Mesenchymal stem cell (in vitro differentiated cells and primary cell): ENCODE measurements around the gene NHLRC4. TPM values are rescaled to one million over a fixed set of nuclear protein-coding genes. Genes with fewer than 3 reads are reported as not detected.

ENCODE experiments used
- DNase-seq: peaks from one replicate; pipeline ENCODE4 v3.0.0-alpha.2; 2013
- H2AFZ ChIP-seq: one replicate; pipeline ENCODE4 v1.6.1; 2013; ENCODE audit warnings: low read depth, mild to moderate bottlenecking, control low read depth, inconsistent platforms, low read length, moderate library complexity
- H2AK5ac ChIP-seq: 2 replicates; pipeline ENCODE4 v1.6.1; 2013; ENCODE audit warnings: low read length, moderate library complexity, mild to moderate bottlenecking, inconsistent platforms; ENCODE audit not compliant: severe bottlenecking
- H2BK120ac ChIP-seq: one replicate; pipeline ENCODE4 v1.6.1; 2013; ENCODE audit warnings: low read depth, mild to moderate bottlenecking, inconsistent platforms, low read length, moderate library complexity
- H2BK12ac ChIP-seq, 2 experiments: one replicate each; pipeline ENCODE4 v1.6.1; 2013; ENCODE audit warnings: inconsistent platforms in 2 of 2, low read length in 2 of 2, mild to moderate bottlenecking in 2 of 2, moderate library complexity in 2 of 2, control low read depth in 1 of 2
- H2BK15ac ChIP-seq: one replicate; pipeline ENCODE4 v1.6.1; 2013; ENCODE audit warnings: mild to moderate bottlenecking, low read depth, inconsistent platforms; ENCODE audit not compliant: poor library complexity, severe bottlenecking
- H2BK5ac ChIP-seq: 2 replicates; pipeline ENCODE4 v1.6.1; 2013; ENCODE audit warnings: low read depth, mild to moderate bottlenecking, low read length, control low read depth, inconsistent platforms; ENCODE audit not compliant: poor library complexity, severe bottlenecking
- H3K14ac ChIP-seq, 2 experiments: one replicate each; pipeline ENCODE4 v1.6.1; 2013; ENCODE audit warnings: inconsistent platforms in 2 of 2, low read length in 2 of 2, control low read depth in 1 of 2, mild to moderate bottlenecking in 1 of 2, moderate library complexity in 1 of 2
- H3K18ac ChIP-seq, 2 experiments: one replicate each; pipeline ENCODE4 v1.6.1; 2013; ENCODE audit warnings: inconsistent platforms in 2 of 2, low read length in 2 of 2, control low read depth in 1 of 2, low read depth in 1 of 2, mild to moderate bottlenecking in 1 of 2
- H3K23ac ChIP-seq, 2 experiments: one replicate each; pipeline ENCODE4 v1.6.1; 2013; ENCODE audit warnings: inconsistent platforms in 2 of 2, low read length in 2 of 2, mild to moderate bottlenecking in 2 of 2, moderate library complexity in 2 of 2, control low read depth in 1 of 2
- H3K27ac ChIP-seq: 2 replicates; pipeline ENCODE4 v1.5.1; 2013; ENCODE audit warnings: mild to moderate bottlenecking, moderate library complexity, low read length, control low read depth, inconsistent platforms; ENCODE audit not compliant: poor library complexity, severe bottlenecking
- H3K27me3 ChIP-seq, 2 experiments: 2 replicates each; pipeline versions ENCODE4 v1.6.1 to v1.7.0; 2013; ENCODE audit warnings: low read length in 2 of 2, mild to moderate bottlenecking in 2 of 2, moderate library complexity in 2 of 2, control low read depth in 1 of 2, inconsistent platforms in 1 of 2; ENCODE audit not compliant: control insufficient read depth in 1 of 2, insufficient read depth in 1 of 2
- H3K36me3 ChIP-seq, 2 experiments: 2 replicates each; pipeline versions ENCODE4 v1.6.1 to v1.7.0; 2013; ENCODE audit warnings: low read length in 2 of 2, control low read depth in 1 of 2, inconsistent platforms in 1 of 2, low read depth in 1 of 2, mild to moderate bottlenecking in 1 of 2; ENCODE audit not compliant: insufficient read depth in 2 of 2, control insufficient read depth in 1 of 2
- H3K4ac ChIP-seq, 2 experiments: one replicate each; pipeline ENCODE4 v1.6.1; 2013; ENCODE audit warnings: inconsistent platforms in 2 of 2, low read length in 2 of 2, mild to moderate bottlenecking in 2 of 2, moderate library complexity in 2 of 2, control low read depth in 1 of 2, low read depth in 1 of 2
- H3K4me1 ChIP-seq: 2 replicates; pipeline ENCODE4 v1.6.1; 2013; ENCODE audit warnings: low read depth, low read length, control low read depth; ENCODE audit not compliant: control insufficient read depth, insufficient read depth
- H3K4me2 ChIP-seq: 2 replicates; pipeline ENCODE4 v1.6.1; 2013; ENCODE audit warnings: low read length, mild to moderate bottlenecking, inconsistent platforms; ENCODE audit not compliant: poor library complexity, severe bottlenecking
- H3K4me3 ChIP-seq, 2 experiments: 2 replicates each; pipeline versions ENCODE4 v1.5.1 to v1.7.0; 2013; ENCODE audit warnings: low read length in 2 of 2, mild to moderate bottlenecking in 2 of 2, control low read depth in 1 of 2, low read depth in 1 of 2; ENCODE audit not compliant: insufficient read depth in 1 of 2
- H3K79me1 ChIP-seq: replicated peaks from 2 replicates; pipeline ENCODE4 v1.6.1; 2013; ENCODE audit warnings: mild to moderate bottlenecking, control low read depth, low read length, inconsistent platforms; ENCODE audit not compliant: poor library complexity, severe bottlenecking
- H3K9ac ChIP-seq: 2 replicates; pipeline ENCODE4 v1.7.0; 2013; ENCODE audit warnings: mild to moderate bottlenecking, low read length, moderate library complexity
- H3K9me3 ChIP-seq: 2 replicates; pipeline ENCODE4 v1.7.0; 2013; ENCODE audit warnings: mild to moderate bottlenecking, low read length; ENCODE audit not compliant: control insufficient read depth
- H4K8ac ChIP-seq: one replicate; pipeline ENCODE4 v1.6.1; 2013; ENCODE audit warnings: inconsistent platforms, mild to moderate bottlenecking, low read length, moderate library complexity
- H4K91ac ChIP-seq: one replicate; pipeline ENCODE4 v1.6.1; 2013; ENCODE audit warnings: mild to moderate bottlenecking, low read length, inconsistent platforms
- WGBS: methylation state at CpG from one replicate; pipeline ENCODE4 v1.1.7; 2013; ENCODE audit warnings: mixed read lengths; 5-methylcytosine and 5-hydroxymethylcytosine counted together
- polyA plus RNA-seq, 2 experiments: library from polyadenylated mRNA; stranded (reverse); fragments of 200-250 nt; gene quantifications; one replicate each; pipeline ENCODE4 v1.2.3, GENCODE V29; 2013

The NHLRC4 gene
- polyA plus RNA-seq (2013, experiment 1 of 2), result 0.62 TPM
- 0.64 TPM for polyA plus RNA-seq (2013, experiment 2 of 2)

GRCh38 chr16:566475-567372 lies at the start of gene NHLRC4:
NHLRC4 (plus strand) TSS chr16:567005; CDS start chr16:568048, 1,043 bp downstream.
- peak within 1 kb of the TSS; percentile 97 for H4K8ac ChIP-seq
- peak within 1 kb of the TSS; percentile 77 for H4K91ac ChIP-seq
- H3K14ac ChIP-seq, result peak within 1 kb of the TSS in 1 of 2 experiments; percentile 53
- peak within 1 kb of the TSS; percentile 20 for H2BK5ac ChIP-seq
- peaks cover 7 to 13% of the 10 kb centered on the region in 2 experiments for H3K27me3 ChIP-seq
- peak within 1 kb of the TSS; percentile 75 to 76 for H3K4ac ChIP-seq
- DNase-seq, result peak; percentile 71
- peak within 1 kb of the TSS; percentile 28 to 63 for H3K4me3 ChIP-seq
- no peaks in the 10 kb centered on the region for H3K9me3 ChIP-seq
- 49% methylated on average over 26 of the region's 26 CpGs for WGBS
- peaks cover 58% of the 10 kb centered on the region for H3K4me1 ChIP-seq
- H3K9ac ChIP-seq, result peak within 1 kb of the TSS; percentile 74
- H2AFZ ChIP-seq, result no peak within 1 kb of the TSS
- H2AK5ac ChIP-seq, result peak within 1 kb of the TSS; percentile 88
- H3K79me1 ChIP-seq, result no peaks in the 10 kb centered on the region
- H3K23ac ChIP-seq, result peak within 1 kb of the TSS in 1 of 2 experiments; percentile 61
- no peaks in the 10 kb centered on the region for H3K36me3 ChIP-seq
- peak within 1 kb of the TSS; percentile 37 for H3K4me2 ChIP-seq
- peak within 1 kb of the TSS; percentile 40 for H3K27ac ChIP-seq
- peak within 1 kb of the TSS; percentile 71 for H2BK15ac ChIP-seq
- H2BK12ac ChIP-seq, result peak within 1 kb of the TSS; percentile 75 to 90
- H3K18ac ChIP-seq, result peak within 1 kb of the TSS; percentile 72 to 86
- H2BK120ac ChIP-seq, result peak within 1 kb of the TSS; percentile 88

- Histone ChIP-seq H2BK15ac (no peak overlapping the region), H3K4me1 (peaks cover 6% of the 10 kb centered on the region), H3K23ac (no peak overlapping the region), H3K27me3 (no peaks in the 10 kb centered on the region), H2BK12ac (no peak overlapping the region), H3K18ac (no peak overlapping the region), H3K9me3 (no peaks in the 10 kb centered on the region), H2BK5ac (no peak overlapping the region), H2BK120ac (no peak overlapping the region), H2AK5ac (no peak overlapping the region), H3K79me1 (peaks cover 10% of the 10 kb centered on the region), H3K14ac (no peak overlapping the region), H4K91ac (peak overlapping the region; percentile 8), H2AFZ (no peak overlapping the region), H3K4me3 (no peak overlapping the region), H3K27ac (no peak overlapping the region), H3K36me3 (peaks cover 44 to 70% of the 10 kb centered on the region in 2 experiments), H3K4ac (peak overlapping the region in 1 of 2 experiments; percentile 7), H4K8ac (no peak overlapping the region), H3K4me2 (no peak overlapping the region), H3K9ac (no peak overlapping the region)
- WGBS, result 96% methylated on average over 9 of the region's 9 CpGs
- DNase-seq, result no peak
These were observed 47.9 kb upstream of the NHLRC4 start for GRCh38 chr16:518858-519257.

- H3K4me1 ChIP-seq, result peaks cover 7% of the 10 kb centered on the region
- H2AFZ ChIP-seq, result no peak overlapping the region
- H3K23ac ChIP-seq, result no peak overlapping the region
- H3K27me3 ChIP-seq, result no peaks in the 10 kb centered on the region
- peaks cover 11% of the 10 kb centered on the region for H3K79me1 ChIP-seq
- H2BK5ac ChIP-seq, result no peak overlapping the region
- WGBS, result 98% methylated on average over 19 of the region's 19 CpGs
- no peak overlapping the region for H3K14ac ChIP-seq
- no peaks in the 10 kb centered on the region for H3K9me3 ChIP-seq
- no peak overlapping the region for H2BK12ac ChIP-seq
- H3K27ac ChIP-seq, result no peak overlapping the region
- no peak overlapping the region for H2BK120ac ChIP-seq
- H4K8ac ChIP-seq, result no peak overlapping the region
- H4K91ac ChIP-seq, result no peak overlapping the region
- H2BK15ac ChIP-seq, result no peak overlapping the region
- DNase-seq, result no peak
- H3K4me3 ChIP-seq, result no peak overlapping the region
- no peak overlapping the region for H2AK5ac ChIP-seq
- no peak overlapping the region for H3K18ac ChIP-seq
- no peak overlapping the region for H3K9ac ChIP-seq
- no peak overlapping the region for H3K4me2 ChIP-seq
- no peak overlapping the region for H3K4ac ChIP-seq
- H3K36me3 ChIP-seq, result peaks cover 44 to 71% of the 10 kb centered on the region in 2 experiments
These were observed 47.4 kb upstream of the NHLRC4 start for GRCh38 chr16:519425-519824.
